Activated naive CD8-positive, alpha-beta T cell treated with anti-CD3 and anti-CD28 coated beads, Interleukin-2, amount 50 U/mL, for 24 hours (primary cell): Measurements from ENCODE around the gene HDAC7.
"Not testable (repeated sequence)": the region's sequence is repeated elsewhere in the genome, so short reads cannot be mapped to it uniquely, and the experiment has no call there.

ENCODE experiments used
- ATAC-seq: fragments of 150-1000 bp; cut with Tn5 transposase; one replicate; pipeline ENCODE4 v1.10.0; 2021
- DNase-seq: peaks from one replicate; pipeline ENCODE4 v3.0.0; 2021
- H3K27ac Mint-ChIP-seq: one replicate; pipeline ENCODE4 v1.8.0; 2021; ENCODE audit warnings: mild to moderate bottlenecking, mixed read lengths
- H3K27me3 Mint-ChIP-seq: one replicate; pipeline ENCODE4 v1.8.0; 2021; ENCODE audit warnings: mixed read lengths
- H3K36me3 Mint-ChIP-seq: one replicate; pipeline ENCODE4 v1.8.0; 2021; ENCODE audit warnings: low read depth, mixed read lengths
- H3K4me1 Mint-ChIP-seq: one replicate; pipeline ENCODE4 v1.8.0; 2021; ENCODE audit warnings: mixed read lengths
- H3K4me3 Mint-ChIP-seq: one replicate; pipeline ENCODE4 v1.8.0; 2021; ENCODE audit warnings: mild to moderate bottlenecking, moderate library complexity, mixed read lengths
- H3K9me3 Mint-ChIP-seq: one replicate; pipeline ENCODE4 v1.8.0; 2021; ENCODE audit warnings: mixed read lengths

Gene HDAC7

DNA sequence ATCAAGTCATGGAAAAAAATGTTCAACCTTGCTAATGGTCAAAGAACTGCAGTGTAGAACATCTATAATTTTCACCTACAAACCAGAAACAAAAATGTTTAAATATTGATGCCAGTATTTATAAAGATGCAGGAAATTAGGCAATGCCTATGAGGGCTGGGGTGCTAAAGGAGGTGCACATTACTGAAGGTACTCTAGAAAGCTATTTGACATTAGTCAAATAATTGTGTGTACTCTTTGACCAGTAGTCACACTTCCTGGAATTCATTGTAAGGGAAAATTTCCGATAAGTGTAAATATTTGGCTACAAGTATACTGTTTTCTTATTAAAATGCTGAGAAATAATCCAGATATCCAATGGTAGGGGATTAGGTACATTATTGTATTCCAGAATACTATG is 36.4 kb upstream of the HDAC7 start:
- ATAC-seq (no peak), DNase-seq (no peak)
- no peaks in the 10 kb centered on the region for H3K9me3 Mint-ChIP-seq
- H3K4me3 Mint-ChIP-seq, result no peak overlapping the region
- peaks cover 74% of the 10 kb centered on the region for H3K36me3 Mint-ChIP-seq
- peaks cover 38% of the 10 kb centered on the region for H3K4me1 Mint-ChIP-seq
- H3K27ac Mint-ChIP-seq, result no peak overlapping the region
- H3K27me3 Mint-ChIP-seq, result no peaks in the 10 kb centered on the region

DNA sequence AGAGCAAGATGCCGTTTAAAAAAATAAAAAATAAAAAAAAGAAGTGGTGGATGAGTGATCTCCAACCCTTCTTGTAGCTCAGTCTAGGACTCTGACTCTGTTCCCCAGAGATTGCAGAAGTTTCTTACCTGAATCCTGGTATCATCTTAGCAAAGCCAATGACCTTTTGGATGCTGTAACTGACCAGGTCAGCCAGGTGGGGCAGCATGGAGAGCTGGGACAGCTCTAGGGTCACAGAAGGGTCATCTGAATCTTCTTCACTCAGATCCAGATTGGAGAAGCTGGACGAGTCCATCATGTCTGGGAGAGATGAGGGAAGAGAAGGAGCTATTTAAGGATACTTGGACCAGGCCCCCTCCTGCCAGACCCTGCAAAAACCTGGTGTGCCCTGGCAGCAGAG is 35.8 kb upstream of the HDAC7 start:
- Mint-ChIP-seq H3K27me3 (no peaks in the 10 kb centered on the region), H3K9me3 (no peaks in the 10 kb centered on the region), H3K36me3 (peaks cover 77% of the 10 kb centered on the region), H3K4me3 (no peak overlapping the region), H3K4me1 (peaks cover 32% of the 10 kb centered on the region), H3K27ac (no peak overlapping the region)
- ATAC-seq, result no peak
- DNase-seq, result no peak

DNA sequence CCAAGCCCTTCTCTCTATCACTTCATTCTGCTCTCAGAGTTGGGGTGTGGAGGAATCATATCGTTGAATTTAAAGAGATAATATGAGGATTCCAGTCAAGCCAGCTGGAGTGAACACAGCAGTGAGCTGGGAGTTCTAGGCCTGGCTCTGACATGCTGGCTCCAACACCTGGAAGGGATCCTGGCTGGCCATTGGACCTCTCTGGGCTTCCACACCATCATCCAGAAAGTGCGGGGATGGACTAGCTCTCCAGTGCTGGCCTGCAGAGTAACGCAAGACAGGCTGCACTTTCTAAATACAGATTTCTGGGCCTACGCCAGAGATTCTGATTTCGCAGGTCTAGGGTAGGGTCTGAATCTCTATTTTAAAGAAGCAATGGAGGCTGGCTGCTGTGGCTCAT is 34.8 kb upstream of the HDAC7 start:
- H3K27me3 Mint-ChIP-seq, result no peaks in the 10 kb centered on the region
- H3K27ac Mint-ChIP-seq, result no peak overlapping the region
- peaks cover 78% of the 10 kb centered on the region for H3K36me3 Mint-ChIP-seq
- H3K4me3 Mint-ChIP-seq, result no peak overlapping the region
- peaks cover 25% of the 10 kb centered on the region for H3K4me1 Mint-ChIP-seq
- no peak for ATAC-seq
- no peaks in the 10 kb centered on the region for H3K9me3 Mint-ChIP-seq
- DNase-seq, result no peak

DNA sequence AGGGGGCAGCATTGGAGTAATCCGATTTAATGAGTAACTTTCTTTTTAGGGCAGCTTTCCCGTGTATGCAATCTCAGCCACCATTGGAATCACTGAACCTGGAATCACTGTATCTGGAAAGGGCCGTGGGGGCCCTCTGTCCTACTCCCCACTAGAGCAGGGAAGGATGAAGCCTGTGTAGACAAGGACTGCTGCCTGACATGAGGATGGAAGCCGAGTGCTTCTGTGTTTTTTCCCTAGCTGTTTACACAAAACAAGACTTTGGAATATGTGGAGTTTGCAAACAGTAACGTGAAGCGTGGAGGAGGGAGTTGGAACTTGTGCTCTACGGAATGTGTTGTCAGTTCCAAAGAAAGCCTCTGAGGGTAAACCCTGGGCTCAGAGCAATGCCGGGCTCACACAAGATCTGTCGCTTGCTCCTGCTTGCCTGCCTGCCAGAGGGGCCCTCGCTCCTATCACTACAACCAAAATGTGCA is 32.4 kb upstream of the HDAC7 start:
- H3K27ac Mint-ChIP-seq, result peak overlapping the region; percentile 47
- no peaks in the 10 kb centered on the region for H3K27me3 Mint-ChIP-seq
- peaks cover 68% of the 10 kb centered on the region for H3K36me3 Mint-ChIP-seq

DNA sequence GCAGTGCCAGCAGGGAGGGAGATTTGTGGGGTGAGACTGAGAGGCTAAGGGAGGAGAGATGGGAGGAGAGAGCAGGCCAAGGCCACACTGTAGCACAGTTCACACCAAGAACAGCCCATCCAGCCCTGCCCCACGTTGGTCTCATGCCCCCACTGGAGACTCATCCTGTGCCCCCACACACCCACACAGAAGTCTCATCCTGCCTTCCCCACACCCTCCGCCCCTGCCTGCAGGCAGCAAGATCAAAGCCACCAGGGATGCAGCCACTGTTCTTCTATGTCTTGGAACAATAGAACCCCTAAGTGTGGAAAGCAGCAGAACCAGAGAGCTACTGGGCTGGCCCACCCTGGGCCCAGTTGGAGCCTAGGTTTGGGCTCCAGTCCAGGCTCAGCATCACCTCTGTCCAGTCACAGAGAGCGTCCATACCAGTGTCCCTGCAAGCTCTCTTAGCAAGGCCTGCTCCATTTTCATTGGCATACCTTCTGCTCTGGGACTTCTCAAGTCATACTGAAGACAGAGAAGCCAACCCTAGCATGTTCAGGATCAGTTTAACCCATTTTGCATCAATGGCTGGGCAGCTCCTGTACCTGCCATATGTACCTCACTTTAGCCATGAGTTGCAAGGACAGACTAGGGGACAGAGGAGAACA is 31.7 kb upstream of the HDAC7 start:
- H3K27me3 Mint-ChIP-seq, result no peaks in the 10 kb centered on the region
- H3K27ac Mint-ChIP-seq, result peak overlapping the region; percentile 47
- H3K9me3 Mint-ChIP-seq, result no peaks in the 10 kb centered on the region
- H3K4me1 Mint-ChIP-seq, result peaks cover 11% of the 10 kb centered on the region
- DNase-seq (no peak), ATAC-seq (peak; percentile 33)
- H3K4me3 Mint-ChIP-seq, result no peak overlapping the region
- peaks cover 69% of the 10 kb centered on the region for H3K36me3 Mint-ChIP-seq

More for the DNA sequence above, 32.4 kb upstream of the HDAC7 start:
- ATAC-seq (no peak), DNase-seq (no peak)
- Mint-ChIP-seq H3K4me1 (peaks cover 11% of the 10 kb centered on the region), H3K9me3 (no peaks in the 10 kb centered on the region), H3K4me3 (no peak overlapping the region)

DNA sequence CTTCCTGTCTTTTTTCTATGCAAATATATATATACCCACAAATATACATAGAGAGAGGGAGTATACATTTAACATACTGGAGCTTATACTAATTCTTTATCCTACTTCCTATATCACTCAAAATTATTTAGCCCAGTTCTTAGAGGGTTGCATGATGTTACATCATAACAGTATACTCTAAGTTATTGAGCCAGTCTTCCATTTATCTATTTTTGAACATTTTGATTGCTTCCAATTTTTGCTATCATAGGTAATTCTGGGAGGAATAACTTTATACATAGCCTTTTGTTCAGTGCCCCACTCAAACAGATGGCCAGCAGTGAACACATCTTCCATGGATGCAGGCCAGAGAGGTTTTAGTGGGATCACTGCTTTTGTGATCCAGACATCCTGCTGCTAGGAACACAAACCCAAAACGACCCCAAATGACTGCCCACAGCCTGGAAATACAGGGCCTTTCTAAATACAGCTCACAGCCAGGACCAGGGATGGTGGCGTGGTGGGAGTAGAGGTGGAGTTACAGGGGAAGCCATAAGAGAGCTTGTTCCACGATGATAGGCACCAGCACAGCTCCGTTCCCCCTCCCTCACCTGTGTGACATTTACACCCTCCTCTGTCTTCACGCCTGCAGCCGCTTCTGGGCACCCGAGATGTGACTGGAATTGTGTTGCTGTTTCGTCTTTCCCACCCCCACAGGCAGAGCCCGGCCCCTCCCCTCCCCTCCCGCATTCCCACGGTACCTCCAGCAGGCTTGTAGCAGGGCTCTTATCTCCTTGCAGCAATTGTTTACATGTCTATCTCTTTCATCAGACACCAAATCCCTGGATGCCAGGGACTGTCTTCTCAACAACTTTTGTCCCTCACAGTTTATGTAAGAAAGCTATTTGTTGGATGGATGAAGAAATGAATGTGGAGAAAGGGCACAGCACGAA is 30.7 kb upstream of the HDAC7 start:
- Mint-ChIP-seq H3K9me3 (no peaks in the 10 kb centered on the region), H3K4me3 (no peak overlapping the region), H3K27ac (peak overlapping the region; percentile 12), H3K27me3 (no peaks in the 10 kb centered on the region), H3K4me1 (peaks cover 11% of the 10 kb centered on the region), H3K36me3 (peaks cover 71% of the 10 kb centered on the region)
- ATAC-seq (no peak), DNase-seq (no peak)

DNA sequence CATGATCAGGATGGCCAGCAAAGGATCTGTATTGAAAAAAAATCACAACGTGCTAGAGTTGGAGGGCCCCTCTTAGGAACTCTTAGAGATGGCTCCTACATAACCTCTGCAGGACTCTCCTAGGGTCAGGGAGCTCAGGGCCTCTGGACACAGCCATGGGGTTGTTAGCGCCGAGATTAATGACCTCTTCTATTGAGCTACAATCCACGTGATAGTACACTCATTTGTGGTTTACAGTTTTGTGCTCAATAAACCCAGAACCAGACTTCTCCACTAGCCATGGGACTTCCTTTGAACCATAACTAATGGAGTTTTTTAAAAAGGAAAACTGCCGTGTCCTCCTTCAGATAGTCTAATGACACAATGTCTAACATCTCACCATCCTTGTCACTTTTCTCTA is 29.6 kb upstream of the HDAC7 start:
- peaks cover 75% of the 10 kb centered on the region for H3K36me3 Mint-ChIP-seq

DNA sequence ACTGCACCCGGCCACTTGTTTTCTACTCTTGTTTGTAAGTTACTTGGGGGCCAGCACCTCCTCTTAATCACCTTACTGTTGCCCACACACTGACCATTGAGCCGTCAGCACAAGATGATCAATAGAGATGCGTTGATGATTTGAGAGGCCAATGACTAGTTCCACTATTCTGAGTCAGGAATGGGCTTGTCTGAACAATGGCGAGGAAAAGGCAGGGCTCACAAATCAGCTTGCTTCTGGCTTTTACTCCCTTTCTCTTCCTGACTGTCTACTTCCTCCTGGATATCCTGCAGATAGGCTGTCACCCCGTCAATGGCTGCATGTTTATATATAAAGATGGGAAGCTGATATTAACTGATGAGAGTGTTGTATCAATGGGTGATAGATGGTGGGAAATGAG is 29.1 kb upstream of the HDAC7 start:
- DNase-seq, result no peak
- Mint-ChIP-seq H3K27me3 (no peaks in the 10 kb centered on the region), H3K4me1 (peaks cover 11% of the 10 kb centered on the region), H3K9me3 (no peaks in the 10 kb centered on the region), H3K4me3 (no peak overlapping the region), H3K27ac (no peak overlapping the region), H3K36me3 (peaks cover 74% of the 10 kb centered on the region)
- no peak for ATAC-seq

More for the DNA sequence above, 29.6 kb upstream of the HDAC7 start:
- H3K27ac Mint-ChIP-seq, result no peak overlapping the region
- H3K9me3 Mint-ChIP-seq, result no peaks in the 10 kb centered on the region
- DNase-seq, result no peak
- H3K27me3 Mint-ChIP-seq, result no peaks in the 10 kb centered on the region
- H3K4me1 Mint-ChIP-seq, result peaks cover 11% of the 10 kb centered on the region
- H3K4me3 Mint-ChIP-seq, result no peak overlapping the region
- no peak for ATAC-seq

DNA sequence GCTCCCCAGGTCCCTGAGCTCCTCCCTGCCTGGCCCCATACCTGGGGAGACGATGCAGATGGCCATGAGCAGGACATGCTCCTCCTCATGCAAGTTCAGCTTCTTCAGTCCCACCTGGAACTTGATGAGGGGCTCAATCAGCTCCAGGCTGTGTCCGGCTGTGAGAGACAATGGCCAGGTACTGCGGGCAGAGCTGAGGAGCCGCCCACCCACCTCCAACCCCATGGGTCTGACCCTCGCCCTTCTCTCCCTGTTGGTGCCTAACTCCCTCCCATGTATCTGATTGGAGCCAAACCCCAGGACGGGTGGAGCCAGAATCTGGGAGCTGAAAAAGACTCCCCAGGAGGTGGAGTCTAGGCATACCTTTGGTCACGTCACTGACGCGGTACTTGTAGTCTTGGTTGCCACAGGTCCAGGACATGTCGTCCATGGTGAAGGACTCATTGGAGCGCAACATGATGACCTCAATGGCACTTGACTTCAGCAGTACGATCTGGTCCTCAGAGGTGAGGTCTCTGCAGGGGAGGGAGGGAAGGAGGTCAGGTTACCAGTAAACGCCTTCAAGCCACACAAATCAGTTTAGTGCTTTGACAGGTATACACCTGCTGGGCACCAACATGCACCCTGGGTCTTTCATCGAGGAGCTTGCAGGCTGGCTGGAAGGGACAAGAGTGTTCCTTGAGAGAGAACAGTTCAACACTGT is 26.7 kb upstream of the HDAC7 start:
- peaks cover 19% of the 10 kb centered on the region for H3K4me1 Mint-ChIP-seq
- H3K9me3 Mint-ChIP-seq, result no peaks in the 10 kb centered on the region
- peaks cover 69% of the 10 kb centered on the region for H3K36me3 Mint-ChIP-seq
- ATAC-seq, result no peak
- no peaks in the 10 kb centered on the region for H3K27me3 Mint-ChIP-seq
- no peak overlapping the region for H3K4me3 Mint-ChIP-seq
- DNase-seq, result no peak
- no peak overlapping the region for H3K27ac Mint-ChIP-seq

DNA sequence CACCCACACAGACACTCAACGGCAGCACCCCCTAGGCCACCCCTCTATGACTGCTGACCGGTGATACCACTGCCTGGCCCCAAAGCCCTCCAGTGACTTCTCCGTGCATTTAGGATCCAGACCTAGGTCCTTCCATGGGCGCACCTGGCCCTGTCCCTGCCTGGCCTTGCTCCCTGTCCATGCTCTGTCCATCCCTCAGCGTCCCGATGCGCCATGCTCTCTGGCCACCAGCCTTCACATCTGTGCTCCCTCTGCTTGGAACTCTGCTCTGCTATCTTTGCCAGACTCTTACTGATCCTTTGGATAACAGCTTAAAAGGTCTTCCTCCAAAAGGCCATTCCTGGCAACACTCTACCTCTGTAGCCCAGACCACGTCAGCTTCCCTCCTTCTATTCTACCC is 25.4 kb upstream of the HDAC7 start:
- ATAC-seq (no peak), DNase-seq (no peak)
- H3K36me3 Mint-ChIP-seq, result peaks cover 55% of the 10 kb centered on the region
- no peaks in the 10 kb centered on the region for H3K27me3 Mint-ChIP-seq
- no peak overlapping the region for H3K4me3 Mint-ChIP-seq
- H3K4me1 Mint-ChIP-seq, result peaks cover 15% of the 10 kb centered on the region
- H3K9me3 Mint-ChIP-seq, result no peaks in the 10 kb centered on the region
- no peak overlapping the region for H3K27ac Mint-ChIP-seq

DNA sequence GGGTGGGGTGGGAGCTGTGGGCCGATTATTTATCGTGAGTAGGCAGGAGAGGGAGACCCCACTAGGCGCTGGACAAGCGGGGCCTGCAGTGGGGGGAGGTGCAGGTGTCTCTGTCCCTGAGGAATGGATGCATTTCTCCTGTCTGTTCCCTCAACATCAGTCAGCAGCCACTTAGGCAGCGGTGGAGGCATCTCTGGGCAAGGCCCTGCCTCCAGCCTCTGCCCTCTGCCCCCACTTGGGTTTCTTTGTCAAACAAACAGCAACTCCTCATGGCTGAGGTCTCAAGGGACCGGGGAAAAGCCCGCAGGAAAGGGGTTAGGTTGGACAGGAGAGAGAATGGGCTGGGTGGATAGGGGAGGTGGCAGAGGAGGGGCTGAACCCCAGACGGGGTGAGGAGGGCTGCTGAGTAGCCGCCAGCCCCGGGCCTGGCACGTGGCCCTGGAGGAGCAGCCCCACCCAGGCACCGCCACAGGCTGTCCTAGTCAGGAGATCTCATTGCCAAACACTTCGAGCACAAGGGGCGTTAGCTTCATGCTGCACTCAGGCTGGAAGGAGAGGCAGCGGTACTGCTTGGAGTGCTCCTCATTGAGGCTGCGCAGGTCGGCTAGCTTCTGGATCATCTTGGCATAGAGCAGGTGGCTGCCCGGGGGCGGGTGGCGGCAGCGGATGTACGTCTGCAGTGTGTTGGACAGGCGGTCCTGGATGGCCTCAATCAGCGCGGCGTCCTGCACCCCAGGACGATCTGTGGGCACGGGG is 24.7 kb upstream of the HDAC7 start:
- DNase-seq (no peak), ATAC-seq (no peak)
- Mint-ChIP-seq H3K4me1 (peaks cover 15% of the 10 kb centered on the region), H3K9me3 (no peaks in the 10 kb centered on the region), H3K27ac (no peak overlapping the region), H3K4me3 (no peak overlapping the region), H3K36me3 (peaks cover 52% of the 10 kb centered on the region), H3K27me3 (no peaks in the 10 kb centered on the region)

DNA sequence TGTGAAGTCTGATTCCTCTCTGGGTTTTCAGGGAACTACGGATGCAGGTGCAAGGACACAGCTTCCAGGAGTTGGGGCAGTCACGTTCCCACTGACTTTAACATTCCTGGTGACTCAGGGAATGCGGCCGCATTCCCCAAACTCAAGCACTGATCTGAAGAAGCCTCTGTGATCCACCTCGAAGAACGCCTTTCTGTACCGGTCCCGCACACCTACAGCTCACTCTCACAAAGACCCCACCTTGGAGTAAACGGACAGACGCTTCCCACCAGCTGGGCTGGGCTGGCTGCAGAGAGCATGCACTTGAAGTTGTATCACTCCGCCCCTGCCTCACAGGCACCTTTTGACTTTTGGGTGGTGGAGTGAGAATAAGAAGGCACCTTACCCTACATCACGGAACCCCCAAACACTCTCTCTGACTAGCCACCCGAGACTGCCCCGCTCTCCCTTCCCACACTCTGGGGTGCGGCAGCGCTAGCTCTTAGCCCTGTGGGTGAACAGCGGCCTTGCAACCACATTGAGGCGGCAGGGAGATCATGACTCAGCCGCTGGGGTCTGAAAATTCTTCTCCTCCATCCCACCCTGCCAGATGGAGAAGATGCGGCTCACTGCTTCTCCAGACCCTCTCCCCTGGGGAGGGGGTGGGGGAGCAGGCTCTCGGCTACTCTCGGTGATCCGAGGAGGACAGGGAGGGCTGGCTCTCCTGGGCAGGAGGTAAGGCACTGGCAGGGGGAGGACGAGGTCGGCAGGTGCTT is 23.7 kb upstream of the HDAC7 start:
- no peaks in the 10 kb centered on the region for H3K9me3 Mint-ChIP-seq
- peak; percentile 22 for ATAC-seq
- DNase-seq, result no peak
- no peak overlapping the region for H3K4me3 Mint-ChIP-seq
- peaks cover 45% of the 10 kb centered on the region for H3K36me3 Mint-ChIP-seq
- peak overlapping the region; percentile 40 for H3K27ac Mint-ChIP-seq
- H3K4me1 Mint-ChIP-seq, result peaks cover 15% of the 10 kb centered on the region
- no peaks in the 10 kb centered on the region for H3K27me3 Mint-ChIP-seq

DNA sequence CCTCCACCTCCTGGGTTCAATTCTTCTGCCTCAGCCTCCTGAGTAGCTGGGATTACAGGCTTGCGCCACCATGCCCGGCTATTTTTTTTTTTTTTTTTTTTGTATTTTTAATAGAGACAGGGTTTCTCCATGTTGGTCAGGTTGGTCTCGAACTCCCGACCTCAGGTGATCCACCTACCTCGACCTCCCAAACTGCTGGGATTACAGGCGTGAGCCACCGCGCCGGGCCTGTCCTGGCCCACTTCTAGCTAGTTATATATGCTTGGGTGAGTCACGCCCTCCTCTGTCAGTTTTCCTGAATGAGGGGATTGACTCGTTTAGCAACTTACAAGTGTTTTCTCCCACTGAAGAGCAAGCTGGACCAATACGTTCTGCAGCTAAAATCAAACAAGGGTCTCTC is 22.8 kb upstream of the HDAC7 start:
- not testable (repeated sequence) for ATAC-seq, H3K27ac Mint-ChIP-seq, H3K4me3 Mint-ChIP-seq, DNase-seq, H3K27me3 Mint-ChIP-seq, H3K9me3 Mint-ChIP-seq
- Mint-ChIP-seq H3K4me1 (peaks cover 23% of the 10 kb centered on the region), H3K36me3 (peaks cover 42% of the 10 kb centered on the region)
